ENCODE measurements around the gene TTC23.

Gene TTC23

DNA sequence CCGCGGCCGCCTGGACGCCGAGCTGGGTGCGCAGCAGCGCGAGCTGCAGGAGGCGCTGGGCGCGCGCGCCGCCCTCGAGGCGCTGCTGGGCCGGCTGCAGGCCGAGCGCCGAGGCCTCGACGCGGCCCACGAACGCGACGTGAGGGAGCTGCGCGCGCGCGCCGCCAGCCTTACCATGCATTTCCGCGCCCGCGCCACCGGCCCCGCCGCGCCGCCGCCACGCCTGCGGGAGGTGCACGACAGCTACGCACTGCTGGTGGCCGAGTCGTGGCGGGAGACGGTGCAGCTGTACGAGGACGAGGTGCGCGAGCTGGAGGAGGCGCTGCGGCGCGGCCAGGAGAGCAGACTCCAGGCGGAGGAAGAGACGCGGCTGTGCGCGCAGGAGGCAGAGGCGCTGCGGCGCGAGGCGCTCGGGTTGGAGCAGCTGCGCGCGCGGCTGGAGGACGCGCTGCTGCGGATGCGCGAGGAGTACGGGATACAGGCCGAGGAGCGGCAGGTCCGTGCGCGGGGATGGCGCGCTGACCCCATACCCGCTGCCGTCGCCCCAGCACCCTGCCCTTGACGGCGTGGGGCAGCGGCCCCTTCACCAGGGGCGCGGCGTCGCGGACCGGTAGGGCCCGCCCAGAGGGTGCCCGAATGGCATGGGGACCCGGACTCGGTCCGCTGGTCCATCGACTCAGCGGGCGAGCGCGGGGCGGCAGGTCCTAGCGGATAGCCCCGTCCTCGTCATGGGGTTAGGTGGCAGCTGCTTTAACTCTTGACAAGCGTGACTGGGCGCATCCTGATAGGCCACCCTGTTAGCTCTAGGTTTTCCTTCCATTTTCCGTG lies 143.7 kb downstream of the TTC23 start:
- DNase-seq: peak in 24 of 51 donors; percentile 18 to 63 (median 45)

DNA sequence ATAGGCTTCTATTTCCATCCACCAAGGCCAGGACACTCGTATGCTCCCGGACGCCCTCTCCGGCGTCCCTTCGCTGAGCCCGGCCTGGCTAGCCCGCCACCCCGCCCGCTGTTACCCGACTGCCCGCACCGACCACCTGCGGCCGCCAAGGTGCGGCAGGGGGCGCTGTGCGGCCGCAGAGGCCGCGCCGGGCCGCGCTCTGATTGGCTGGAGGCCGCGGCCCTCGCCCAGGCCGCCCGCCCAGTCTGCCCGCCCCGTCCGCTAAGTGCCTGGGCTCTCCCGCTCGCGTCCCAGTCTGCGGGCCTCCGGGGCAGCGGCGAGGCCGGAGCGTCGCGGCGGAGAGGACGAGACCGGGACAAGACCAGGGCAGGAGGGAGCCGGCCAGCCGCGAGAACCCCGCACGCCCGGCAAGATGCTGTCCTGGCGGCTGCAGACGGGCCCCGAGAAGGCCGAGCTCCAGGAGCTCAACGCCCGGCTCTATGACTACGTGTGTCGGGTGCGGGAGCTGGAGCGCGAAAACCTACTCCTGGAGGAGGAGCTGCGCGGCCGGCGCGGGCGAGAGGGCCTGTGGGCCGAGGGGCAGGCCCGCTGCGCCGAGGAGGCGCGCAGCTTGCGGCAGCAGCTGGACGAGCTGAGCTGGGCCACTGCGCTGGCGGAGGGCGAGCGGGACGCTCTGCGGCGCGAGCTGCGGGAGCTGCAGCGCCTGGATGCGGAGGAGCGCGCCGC lies 144.4 kb downstream of the TTC23 start, which contains the start of gene SYNM:
Gene SYNM, plus strand, starts transcription at position 293 of the 726 bp plus-strand sequence. Its CDS starts 120 bp downstream, at position 413.
- DNase-seq: peak in 47 of 51 donors; percentile 31 to 93 (median 74)

DNA sequence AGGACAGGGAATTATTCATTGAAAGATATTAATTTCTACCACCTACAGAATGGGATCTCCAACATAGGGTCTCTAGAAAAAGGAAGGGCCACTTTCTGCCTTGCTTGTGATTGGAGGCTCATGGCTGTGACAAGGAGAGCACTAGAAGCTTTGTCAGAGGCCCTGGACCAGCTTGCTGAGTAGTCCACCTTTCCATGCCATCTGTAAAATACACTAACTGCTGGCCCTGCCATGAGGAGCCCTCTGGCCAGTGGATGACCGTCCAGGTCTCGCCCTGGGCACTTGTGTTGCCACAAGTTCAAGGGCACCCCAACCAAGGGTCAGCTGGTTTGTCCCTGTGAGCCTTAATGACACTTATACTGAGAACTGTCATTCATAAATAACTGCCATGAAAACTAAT lies 146.1 kb downstream of the TTC23 start:
- DNase-seq: no peak

DNA sequence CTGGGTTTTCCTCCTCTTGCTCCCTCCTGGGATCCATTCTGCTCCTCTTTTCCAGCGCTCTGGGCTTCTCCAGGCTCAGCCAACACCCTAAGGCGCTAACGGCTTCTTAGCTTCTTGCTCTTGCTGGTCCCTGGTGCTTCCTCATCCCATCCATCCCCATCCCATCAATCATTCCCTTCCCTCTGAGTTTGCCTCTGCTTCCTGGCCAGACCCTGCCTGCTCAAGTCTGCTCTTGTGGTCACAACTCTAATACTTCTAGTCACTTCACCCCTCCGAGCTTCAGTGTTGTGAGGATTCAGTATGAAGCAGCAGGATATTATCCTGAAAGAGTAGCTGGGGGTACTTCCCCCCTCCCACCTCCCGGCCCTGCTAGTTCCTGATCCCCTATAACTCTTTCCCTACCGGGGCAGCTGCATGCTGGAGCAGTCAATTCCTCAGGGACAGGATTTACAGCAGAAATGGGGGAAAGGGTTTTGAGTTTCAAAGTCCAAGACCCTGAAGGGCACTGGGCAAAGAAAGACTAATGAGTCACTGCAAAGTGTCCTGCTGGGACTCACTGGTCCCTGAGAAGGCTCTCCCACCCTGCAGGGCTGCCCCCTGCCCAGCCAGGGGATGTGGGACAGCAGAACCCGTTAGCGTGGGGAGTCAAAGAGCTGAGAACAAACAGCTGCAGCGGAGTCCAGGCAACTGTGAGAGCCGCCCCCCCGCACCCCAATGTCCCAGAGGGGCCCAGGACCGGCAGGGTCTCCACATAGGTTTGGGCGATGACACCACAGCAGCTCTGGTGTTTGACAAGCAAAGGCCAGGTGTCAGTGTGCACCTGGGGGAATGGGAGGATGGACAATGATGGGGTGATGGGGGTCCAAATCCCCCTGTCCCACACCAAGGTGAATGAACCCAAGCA lies 146.8 kb downstream of the TTC23 start:
- DNase-seq: no peak

DNA sequence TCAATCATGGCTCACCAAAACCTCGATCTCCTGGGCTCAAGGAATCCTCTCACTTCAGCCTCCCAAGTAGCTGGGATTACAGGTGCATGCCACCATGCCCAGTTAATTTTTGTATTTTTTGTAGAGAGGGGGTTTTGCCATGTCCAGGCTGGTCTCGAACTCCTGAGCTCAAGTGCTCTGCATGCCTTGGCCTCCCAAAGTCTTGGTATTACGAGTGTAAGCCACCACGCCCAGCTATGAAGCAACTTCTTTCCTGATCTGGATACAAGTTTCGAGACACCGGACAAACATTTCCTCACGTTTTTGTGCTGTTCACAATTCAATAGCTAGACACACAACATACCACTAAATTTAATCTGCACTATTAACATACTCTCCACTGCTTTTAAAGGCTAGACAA lies 147.9 kb downstream of the TTC23 start:
- DNase-seq: no peak

DNA sequence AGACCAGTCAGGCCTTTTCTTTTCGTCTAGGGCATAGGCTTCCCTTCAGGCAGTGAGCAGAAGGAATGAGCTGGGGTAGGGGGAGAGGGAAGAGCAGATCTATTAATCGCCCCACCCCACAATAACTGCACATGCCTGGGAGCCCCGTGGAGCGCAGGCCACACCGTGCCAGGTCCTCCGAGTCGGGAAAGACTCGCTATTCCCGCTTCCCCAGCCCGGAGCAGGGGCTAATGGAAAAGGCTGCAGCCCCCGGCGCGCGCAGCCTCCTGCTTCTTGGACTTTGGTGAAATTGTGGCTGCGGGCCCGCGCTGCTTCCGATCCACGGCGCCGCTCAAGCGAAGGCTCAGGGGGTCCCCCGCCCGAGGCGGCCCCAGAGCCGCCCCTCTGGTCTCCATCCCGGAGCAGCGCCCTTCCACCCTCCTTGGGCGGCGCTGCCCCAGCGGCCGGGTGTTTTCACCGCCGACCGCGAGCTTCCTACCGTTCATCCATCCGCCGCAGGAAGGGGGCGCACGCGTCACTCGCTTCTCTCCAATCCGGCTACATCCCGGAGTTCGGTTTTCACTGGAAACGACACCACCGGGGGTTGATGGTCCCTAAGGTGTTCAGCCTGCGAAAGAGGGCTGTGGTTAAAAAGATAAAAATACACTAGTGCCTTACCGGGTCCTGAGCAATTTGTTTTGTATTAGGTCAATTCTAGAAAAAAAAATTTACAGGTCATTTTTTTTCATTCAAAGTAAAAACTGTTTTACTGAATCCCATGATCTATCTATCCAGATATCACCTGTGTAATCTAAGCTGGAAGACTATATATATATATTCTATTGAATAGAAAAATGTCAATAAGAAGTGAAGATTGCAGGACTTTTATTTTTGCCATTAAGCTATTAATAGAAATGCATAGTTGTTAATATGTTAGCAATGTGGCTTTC lies 148.9 kb downstream of the TTC23 start:
- peak in 46 of 51 donors; percentile 13 to 88 (median 70) for DNase-seq

DNA sequence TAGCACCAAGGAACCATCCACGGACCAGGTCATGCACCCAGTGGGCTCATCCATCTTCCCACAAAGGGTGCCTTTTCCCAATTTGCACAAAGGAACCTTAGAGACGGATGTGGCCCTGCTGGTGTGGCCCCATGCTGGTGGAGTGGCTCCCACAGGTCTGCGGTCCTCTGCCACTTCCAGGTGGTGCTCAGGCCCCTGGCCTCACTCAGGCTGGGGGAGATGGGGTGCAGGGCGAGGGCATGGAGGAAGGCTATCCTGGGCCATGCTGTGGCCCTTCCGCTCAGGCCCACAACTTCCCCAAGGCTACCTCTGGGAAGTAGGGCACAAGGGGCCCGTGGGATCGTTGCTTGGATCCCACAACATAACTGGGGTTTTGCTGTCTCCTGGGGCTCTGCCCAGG lies 149.7 kb downstream of the TTC23 start:
- DNase-seq: no peak

DNA sequence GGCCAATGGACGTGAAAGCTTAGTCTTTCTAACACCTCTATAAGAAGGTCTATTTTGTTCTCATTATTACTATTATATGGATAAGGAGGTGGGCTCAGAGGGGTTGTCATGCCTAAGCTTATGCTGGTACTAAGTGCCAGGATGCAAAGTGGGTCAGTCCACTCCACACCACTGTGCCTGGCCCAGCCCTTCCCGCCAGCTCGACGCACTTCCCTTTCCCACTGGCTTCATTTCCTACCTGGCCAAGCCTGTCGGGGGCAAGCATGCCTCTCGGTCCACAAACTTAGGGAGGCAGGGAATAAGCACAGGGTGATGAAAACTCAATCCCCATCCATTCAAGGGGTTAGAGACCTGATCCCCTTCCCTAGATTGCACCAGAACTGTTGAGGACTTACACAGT lies 150.4 kb downstream of the TTC23 start:
- no peak for DNase-seq

DNA sequence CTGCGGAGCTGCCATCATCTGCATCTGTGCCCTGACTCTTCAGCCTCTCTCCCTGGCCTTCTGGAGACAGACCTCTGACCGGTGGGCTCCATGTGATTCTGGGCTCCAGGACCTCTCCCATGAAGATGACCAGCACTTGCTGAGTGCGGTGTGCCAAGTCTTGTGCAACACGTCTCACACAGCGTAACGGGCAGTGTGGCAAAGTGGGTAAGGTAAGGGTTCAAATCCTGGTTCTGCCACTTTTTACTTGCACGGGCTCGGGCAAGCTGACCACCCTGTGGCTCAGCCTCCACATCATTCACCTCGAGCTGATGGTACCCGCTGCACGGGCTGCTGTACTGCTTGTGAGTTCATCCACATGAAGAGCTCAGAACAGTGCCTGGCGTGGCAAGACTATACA lies 151.0 kb downstream of the TTC23 start:
- no peak for DNase-seq

DNA sequence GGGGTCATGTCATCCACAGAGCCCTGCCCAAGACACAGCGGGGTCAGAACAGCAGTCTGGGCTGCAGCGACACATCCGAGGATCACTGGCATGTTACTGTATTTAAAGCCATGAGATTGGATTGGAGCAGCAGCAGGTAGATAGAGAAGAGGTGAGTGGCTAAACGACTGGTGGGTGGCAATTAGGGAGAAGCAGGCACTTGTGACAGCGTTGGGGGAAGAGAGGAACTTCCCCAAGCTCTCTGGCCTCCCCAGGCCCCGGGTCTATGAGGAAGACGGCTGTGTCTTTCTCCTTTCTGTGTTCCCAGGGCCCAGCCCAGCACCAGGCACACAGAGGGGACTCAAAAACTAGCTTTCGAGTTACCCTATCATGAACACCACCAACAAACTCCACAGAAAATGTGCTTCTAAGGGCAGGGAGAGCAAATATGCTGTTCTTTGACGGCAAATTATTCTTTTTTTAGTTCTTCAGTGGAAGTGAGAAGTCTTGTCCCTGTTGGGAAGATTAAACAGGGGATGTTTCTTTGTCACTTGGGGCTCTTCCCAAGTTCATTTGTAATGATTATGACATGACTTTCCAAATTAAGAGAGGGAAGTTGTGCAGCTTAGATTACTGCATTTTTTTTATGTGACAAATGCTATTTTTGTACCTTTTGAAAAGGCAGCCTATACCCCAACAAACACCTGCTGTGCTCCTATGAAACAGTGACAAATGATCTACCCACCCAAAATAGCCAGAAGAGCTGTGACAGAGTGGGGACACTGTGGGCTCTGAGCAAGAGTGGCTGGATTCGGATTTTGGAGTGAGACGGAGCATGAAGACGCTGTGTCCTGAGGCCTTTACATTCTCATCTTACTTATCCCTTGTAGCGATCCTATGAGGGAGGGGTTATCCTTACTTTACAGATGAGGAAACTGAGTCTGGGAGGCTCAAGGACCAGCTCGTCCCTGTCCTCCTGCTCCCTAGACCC lies 151.7 kb downstream of the TTC23 start:
- DNase-seq: no peak

DNA sequence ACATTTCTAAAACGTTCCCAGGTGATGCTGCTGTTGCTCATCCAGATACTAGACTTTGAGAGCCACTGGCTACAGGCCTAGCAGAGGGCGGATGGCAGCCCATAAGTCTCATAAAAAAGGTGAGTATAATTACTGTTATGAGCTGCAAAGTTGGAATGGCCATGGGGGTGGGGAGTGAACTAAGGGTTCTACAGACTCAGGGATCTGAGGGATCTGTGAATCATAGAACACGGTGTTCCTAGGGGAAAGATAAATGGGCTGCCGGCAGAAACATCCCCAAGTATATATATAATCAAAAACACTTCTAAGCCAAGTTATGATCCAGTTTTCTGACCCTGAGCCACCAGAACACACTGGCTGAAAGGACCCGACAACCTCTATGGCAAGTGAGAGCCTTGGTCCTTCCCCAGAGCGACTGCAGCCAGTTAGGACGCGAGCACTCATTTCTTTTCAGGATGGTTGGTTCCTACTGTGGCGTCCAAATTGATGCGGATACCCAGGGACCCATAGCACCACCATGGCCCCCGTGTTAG lies 152.4 kb downstream of the TTC23 start:
- DNase-seq: no peak

DNA sequence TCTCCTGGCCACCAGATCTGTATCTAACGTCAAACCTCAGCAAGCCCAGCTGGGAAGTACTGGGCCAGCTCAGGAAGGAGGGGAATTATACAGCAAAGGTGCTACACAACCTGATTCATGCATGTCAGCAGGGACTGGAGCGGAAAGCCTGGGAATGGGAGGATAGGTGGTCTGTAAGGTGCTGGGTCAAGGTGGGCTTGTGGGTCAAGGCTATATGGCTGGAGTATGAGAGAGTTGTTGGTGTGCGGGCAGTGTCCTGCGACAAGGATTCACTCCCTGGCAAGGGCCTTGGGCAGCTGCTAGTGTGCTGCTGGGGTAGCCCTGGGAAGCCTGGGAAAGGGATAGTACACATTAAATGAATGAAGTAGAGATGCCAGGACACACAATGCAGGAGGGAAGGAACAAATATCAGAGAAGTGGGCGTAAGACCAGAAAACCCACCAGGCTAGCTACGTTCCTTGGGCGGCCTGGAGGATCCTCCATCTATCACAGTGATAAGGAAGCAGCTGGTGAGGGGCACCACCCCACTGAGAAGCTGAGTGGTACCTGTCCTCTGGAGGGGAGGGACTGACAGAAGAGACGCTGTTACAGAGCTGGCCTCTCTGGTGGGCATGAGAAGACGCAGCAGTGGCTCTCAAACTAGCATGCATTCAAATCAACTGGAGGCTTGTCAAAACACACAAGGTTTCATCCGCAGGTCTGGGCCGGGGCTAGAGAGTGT lies 153.0 kb downstream of the TTC23 start:
- no peak for DNase-seq

DNA sequence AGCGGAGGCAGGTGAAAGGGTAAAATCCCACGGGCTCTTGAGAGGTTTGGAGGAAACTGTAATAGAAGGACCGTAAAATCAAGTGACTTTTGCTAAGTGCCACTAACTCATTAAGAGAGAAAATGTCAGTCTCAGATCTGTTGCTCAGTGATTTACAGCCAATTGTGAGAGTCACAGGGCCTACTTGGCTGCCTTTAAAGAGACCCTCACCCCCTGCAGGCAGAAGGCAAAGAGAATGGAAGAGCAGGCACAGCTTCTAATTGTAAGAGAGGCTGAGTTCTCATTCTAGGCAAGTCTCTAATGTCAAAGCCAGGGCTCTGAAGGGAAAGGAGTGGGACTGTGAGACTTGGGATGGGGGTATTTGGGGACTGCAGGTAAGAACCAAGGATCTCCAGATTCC lies 153.8 kb downstream of the TTC23 start:
- DNase-seq: no peak

DNA sequence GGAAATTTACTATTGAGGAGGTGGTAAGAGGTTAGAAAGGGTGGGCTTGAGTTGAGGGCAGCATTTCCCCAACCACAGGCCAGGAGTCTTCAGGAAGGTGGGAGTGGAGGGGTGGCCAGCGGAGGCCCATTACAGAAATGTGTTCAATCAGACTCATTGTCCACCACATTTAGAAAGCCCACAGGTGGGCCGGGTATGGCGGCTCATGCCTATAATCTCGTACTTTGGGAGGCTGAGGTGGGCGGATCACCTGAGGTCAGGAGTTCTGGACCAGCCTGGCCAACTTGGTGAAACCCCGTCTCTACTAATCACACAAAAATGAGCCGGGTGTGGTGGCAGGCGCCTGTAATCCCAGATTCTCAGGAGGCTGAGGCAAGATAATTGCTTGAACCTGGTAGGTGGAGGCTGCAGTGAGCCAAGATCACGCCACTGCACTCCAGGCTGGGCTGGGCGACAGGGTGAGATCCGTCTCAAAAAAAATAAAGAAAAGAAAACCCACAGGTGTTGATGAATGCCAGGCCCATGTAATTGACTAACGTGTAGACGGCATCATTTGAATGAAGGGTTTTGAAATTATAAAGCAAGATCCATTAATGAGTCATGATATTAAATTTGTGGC lies 156.7 kb downstream of the TTC23 start:
- DNase-seq: no peak

DNA sequence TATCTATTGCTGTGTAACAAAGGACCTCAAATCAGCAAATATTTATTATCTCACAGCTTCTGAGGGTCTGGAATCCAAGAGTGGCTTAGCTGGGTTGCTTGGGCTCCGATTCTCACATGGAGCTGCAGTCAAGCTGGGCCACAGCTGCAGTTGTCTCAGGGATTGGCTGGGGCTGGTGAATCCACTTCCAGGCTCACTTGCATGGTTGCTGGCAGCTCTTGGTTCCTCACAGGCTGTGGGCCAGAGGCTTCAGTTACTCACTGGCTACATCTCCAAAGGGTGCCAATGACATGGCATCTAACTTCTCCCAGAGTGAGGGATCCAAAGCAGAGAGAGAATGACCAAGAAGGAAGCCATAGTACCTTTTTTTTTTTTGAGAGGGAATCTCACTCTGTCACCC lies 158.4 kb downstream of the TTC23 start:
- no peak for DNase-seq

DNA sequence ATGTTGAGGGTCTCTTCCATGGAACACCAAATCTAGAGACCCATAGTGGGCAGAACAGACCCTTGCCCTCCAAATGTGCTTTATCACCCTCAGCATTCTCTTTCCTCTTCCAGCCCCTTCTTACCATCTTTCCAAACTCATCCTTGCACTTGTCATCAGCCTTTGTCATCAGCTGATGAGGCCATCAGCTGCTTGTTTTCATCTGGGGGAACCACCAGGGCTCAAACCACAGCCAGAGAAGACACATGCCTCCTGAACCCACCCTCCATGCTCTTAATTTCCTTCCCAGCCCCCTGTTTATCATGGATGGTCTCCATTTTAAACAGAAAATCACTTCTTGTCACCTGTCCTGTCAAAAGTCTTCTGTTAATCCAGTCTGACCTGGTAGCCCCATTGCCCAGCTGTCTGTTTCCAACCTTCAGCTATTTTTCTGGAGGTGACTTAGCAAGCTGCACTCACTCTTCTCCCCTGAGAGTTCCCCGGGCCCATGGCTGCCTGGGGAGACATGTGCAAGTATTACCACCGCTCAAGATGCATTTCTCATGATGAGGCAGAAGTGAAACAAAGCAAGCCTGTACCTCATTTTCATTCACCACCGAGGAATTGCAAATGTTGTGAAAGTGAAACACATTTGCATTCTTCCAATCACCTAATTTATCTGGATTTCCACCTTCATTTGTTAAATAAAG lies 159.2 kb downstream of the TTC23 start:
- no peak for DNase-seq

DNA sequence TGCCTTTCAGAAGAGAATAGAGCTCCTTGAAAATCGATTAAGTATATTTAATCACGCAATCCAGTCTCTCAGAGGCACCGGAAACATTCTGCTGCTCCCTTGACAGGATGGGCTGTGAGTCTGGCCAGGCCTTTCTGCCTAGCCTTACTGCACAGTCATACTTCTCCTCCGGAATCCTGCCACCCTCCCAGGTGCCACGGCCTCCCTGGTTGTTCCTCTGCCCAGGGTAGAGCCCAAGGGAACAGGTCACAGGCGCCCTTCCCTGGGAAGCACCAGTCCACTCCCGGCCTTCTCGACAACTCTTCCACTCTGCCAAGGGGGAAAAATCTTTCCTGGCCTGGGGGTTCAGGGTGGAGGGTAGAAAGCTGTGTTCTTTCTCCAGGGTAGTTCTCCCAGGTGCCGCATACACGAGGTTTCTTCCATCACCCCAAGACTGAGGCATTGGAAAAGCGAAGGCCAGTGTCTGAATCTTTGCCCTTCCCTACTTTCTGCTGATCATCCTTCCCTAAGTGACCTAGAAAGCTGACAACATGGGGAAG lies 161.9 kb downstream of the TTC23 start:
- no peak for DNase-seq

Measured in hypothalamus (tissue), 51 donors.